ENCODE data around the gene SLC35F6. TPM values are rescaled to one million over a fixed set of nuclear protein-coding genes. Genes with fewer than 3 reads are reported as not detected.

SLC35F6 gene
- total RNA-seq, 1 experiment from 2014 or later: 67.3 TPM

DNA sequence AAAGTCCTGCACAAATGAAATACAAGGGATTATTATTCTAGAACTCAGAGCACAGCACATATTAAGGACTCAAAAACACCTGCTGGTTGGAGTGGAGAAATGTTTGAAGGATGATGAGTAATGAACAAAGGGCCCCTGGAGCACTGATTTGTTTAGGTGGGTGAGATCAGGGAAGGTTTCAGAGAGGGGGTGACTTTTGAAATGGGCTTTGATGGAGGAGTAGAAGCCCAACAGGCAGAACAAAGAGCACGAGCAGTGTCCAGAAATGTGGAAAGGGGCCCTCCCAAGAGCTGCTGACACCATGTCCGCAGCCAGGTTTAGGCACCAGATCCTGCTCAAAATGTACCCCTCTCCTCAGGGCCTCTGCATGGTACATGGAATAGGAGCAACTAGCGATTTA is 47.7 kb upstream of the SLC35F6 start:
- in situ Hi-C loops (cut with HindIII; ENCODE audit: low pct_unique_long_range_greater_than_20kb, low sequenced_read_pairs) (no loop called here), intact Hi-C loops (cut with micrococcal nuclease; ENCODE audit: unreplicated experiment) (no loop called here)
- ATAC-seq: no peak

GRCh38 chr2:26716769-26717168 is 47.3 kb upstream of the SLC35F6 start:
- ATAC-seq: no peak
- no peaks in the 10 kb centered on the region for H3K9me3 ChIP-seq (ENCODE audit: control insufficient read depth, insufficient read depth, low read depth, low read length)
- TF ChIP-seq POLR2AphosphoS5 (IDR thresholded peaks at IDR 0.05; ENCODE audit: low read depth, low read length) (no peak), TCF7L2 (IDR thresholded peaks at IDR 0.05; ENCODE audit: low read depth, low read length) (no peak), CTCF (IDR thresholded peaks at IDR 0.05) (no peak), REST (IDR thresholded peaks at IDR 0.05; ENCODE audit: insufficient read depth in 1 of 2, low read depth in 2 of 2, low read length in 1 of 2) (no peak), SIN3A (IDR thresholded peaks at IDR 0.05; ENCODE audit: borderline replicate concordance, insufficient read depth, low read depth, low read length) (no peak)
- H3K4me1 ChIP-seq (ENCODE audit: control insufficient read depth, insufficient read depth, low read length): peaks cover 62% of the 10 kb centered on the region
- no peak for DNase-seq (ENCODE audit: low read depth, low spot score)
- no TSS peak for BruUV-seq (replicated peaks)
- in situ Hi-C loops (cut with HindIII; ENCODE audit: low pct_unique_long_range_greater_than_20kb, low sequenced_read_pairs) (no loop called here), intact Hi-C loops (cut with micrococcal nuclease; ENCODE audit: unreplicated experiment) (no loop called here)
- ChIA-PET POLR2A (no interaction called here), CTCF (no interaction called here)
- peak overlapping the region; percentile 78 for H3K27ac ChIP-seq (ENCODE audit: low read length)
- no peaks in the 10 kb centered on the region for H3K27me3 ChIP-seq (ENCODE audit: control insufficient read depth, insufficient read depth, low read length)
- H3K36me3 ChIP-seq (ENCODE audit: control insufficient read depth, insufficient read depth, low read length): no peaks in the 10 kb centered on the region
- no peak overlapping the region for H3K4me3 ChIP-seq (ENCODE audit: low read depth in 2 of 2, low read length in 2 of 2)

More for the DNA sequence above, 47.7 kb upstream of the SLC35F6 start:
- Histone ChIP-seq H3K27ac (ENCODE audit: low read length) (peak overlapping the region; percentile 78), H3K4me3 (ENCODE audit: low read depth in 2 of 2, low read length in 2 of 2) (no peak overlapping the region), H3K27me3 (ENCODE audit: control insufficient read depth, insufficient read depth, low read length) (no peaks in the 10 kb centered on the region), H3K9me3 (ENCODE audit: control insufficient read depth, insufficient read depth, low read depth, low read length) (no peaks in the 10 kb centered on the region), H3K4me1 (ENCODE audit: control insufficient read depth, insufficient read depth, low read length) (peaks cover 58% of the 10 kb centered on the region), H3K36me3 (ENCODE audit: control insufficient read depth, insufficient read depth, low read length) (no peaks in the 10 kb centered on the region)
- TSS peak; percentile 49 for BruUV-seq (replicated peaks)
- no peak for TF ChIP-seq SIN3A (IDR thresholded peaks at IDR 0.05; ENCODE audit: borderline replicate concordance, insufficient read depth, low read depth, low read length)
- TF ChIP-seq POLR2AphosphoS5 (IDR thresholded peaks at IDR 0.05; ENCODE audit: low read depth, low read length): no peak
- no peak for TF ChIP-seq REST (IDR thresholded peaks at IDR 0.05; ENCODE audit: insufficient read depth in 1 of 2, low read depth in 2 of 2, low read length in 1 of 2)
- TF ChIP-seq CTCF (IDR thresholded peaks at IDR 0.05): no peak
- no peak for TF ChIP-seq TCF7L2 (IDR thresholded peaks at IDR 0.05; ENCODE audit: low read depth, low read length)
- ChIA-PET CTCF (no interaction called here), POLR2A (no interaction called here)
- DNase-seq (ENCODE audit: low read depth, low spot score): no peak
